AML-193 (cell line): Measurements from ENCODE around the gene ALDH4A1.
"Not testable (repeated sequence)": the region's sequence is repeated elsewhere in the genome, so short reads cannot be mapped to it uniquely, and the experiment has no call there.

Experiments used
- DNase-seq, 2 experiments: peaks; one replicate each; lab custom pipeline; 2025; lab: John Stamatoyannopoulos, UW

Gene ALDH4A1

DNA sequence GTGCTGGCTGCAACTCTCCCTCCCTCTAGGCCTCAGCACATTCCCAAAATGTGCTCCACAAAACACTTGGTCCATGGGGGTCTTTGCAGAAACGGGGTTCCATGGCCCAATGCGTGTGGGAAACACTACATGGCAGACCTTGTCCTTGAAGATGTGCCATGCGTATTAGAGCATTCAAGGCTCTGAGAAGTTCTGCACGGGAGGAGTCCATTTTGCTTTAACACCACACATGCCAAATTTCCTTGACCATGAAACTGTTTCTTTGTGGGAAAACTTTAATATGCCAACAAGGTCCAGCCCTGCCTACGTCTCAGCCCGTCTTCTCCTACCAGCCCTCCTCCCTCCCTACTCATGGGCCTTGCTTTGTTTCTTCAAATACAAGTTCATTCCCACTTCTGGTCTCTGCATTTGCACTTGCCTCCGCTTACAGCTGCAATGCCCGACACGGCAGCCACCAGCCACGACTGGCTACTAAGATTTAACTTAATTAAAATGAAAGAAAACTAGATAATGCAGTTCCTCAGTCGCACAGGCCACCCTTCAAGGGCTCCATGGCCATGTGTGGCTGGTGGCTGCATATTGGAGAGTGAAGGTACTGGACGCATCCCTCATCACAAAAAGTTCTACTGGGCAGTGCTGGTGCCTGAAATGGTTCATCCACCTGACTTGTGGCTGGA lies 23.7 kb downstream of the ALDH4A1 start:
- no peak for DNase-seq

GRCh38 chr1:18877282-18877681 lies 25.1 kb downstream of the ALDH4A1 start:
- no peak for DNase-seq

GRCh38 chr1:18876210-18876609 lies 26.1 kb downstream of the ALDH4A1 start:
- DNase-seq = no peak

- DNase-seq = no peak
Measured at GRCh38 chr1:18875796-18876128, 26.6 kb downstream of the ALDH4A1 start.

DNA sequence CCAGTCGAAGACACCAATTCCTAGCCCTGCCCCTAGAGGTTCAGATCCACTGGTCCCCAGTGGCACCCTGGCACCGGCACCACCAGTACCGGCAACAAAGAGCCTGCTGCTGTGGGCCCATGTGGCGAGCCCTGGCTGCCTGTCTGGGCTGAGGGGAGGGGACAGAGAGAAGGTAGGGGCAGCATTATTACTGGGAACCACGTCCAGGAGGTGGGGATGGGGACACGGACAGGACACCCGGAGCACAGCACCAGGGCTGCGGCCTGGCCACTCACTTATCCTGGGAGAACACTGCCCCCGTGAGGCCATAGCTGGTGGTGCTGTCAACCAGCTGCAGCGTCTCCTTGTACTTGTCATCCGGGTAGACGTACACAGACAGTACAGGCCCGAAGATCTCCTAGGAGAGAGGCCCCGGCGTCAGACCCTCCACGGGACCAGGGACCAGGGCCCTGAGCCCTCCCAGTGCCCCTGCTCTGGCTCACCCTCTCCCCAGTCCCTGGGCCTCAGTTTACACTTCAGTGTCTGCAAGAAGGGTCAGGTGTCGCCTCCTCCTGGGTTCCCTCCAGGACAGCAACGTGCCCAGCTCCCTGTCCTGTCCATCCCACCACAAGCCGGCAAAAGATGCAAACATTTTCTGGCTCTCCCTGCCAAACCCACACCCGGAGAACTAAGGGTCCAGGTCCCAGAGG lies 27.1 kb downstream of the ALDH4A1 start:
- DNase-seq = peak; percentile 30 to 52

DNA sequence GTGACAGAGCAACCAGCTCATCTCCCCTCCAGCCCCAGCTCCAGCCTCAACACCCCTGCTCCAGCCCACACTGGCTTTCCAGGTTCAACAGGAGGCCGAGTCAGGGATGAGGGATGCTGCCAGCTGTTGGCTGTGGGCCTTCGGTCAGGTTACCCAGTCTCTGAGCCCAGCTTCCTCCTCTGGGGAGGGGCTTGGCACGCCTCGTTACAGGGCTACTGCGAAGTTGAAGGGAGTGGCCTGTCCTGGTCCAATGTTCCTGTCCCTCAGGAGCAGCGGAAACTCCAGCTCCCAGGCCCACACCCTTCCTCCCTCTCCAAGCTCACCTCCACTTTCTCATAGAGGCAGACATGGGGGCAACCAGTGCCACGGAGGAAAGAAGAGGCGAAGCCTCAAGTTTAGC lies 27.8 kb downstream of the ALDH4A1 start:
- DNase-seq = no peak

- DNase-seq = no peak
Measured at GRCh38 chr1:18874036-18874435, 28.3 kb downstream of the ALDH4A1 start.

DNA sequence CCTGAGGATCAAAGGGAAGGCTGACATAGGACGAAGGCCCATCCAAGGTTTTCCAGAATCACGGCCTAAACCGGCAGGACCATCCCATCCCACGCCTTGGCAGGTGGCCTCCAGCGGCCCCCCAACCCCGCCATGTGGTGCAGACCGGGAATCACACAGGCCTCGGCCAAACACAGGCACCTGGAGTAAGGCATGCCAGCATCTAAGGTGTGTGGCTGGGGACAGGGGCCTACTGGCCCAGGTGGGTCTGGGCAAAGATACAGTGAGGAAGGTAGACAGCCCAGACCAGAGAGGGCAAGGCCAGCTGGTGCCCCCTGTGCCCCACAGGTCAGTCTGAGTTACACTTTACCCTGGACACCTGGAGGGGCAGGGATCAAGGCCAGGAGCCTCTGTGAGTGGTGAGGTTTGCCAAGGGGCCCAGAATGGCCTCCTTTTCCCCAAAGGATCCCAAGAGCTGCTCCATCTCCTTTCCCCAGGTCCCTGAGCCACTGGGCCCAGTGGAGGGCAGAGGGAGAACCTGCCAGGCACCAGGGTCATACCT lies 30.2 kb downstream of the ALDH4A1 start:
- DNase-seq = no peak

- no peak for DNase-seq
Measured at GRCh38 chr1:18871401-18872070, 30.8 kb downstream of the ALDH4A1 start.

GRCh38 chr1:18870957-18871356 lies 31.4 kb downstream of the ALDH4A1 start:
- no peak for DNase-seq

- DNase-seq = not testable (repeated sequence)
Measured at GRCh38 chr1:18870595-18870865, 31.8 kb downstream of the ALDH4A1 start.

GRCh38 chr1:18869847-18870594 lies 32.3 kb downstream of the ALDH4A1 start:
- DNase-seq = no peak

- DNase-seq = no peak
Measured at GRCh38 chr1:18868801-18869424, 33.4 kb downstream of the ALDH4A1 start.

- DNase-seq = no peak
Measured at GRCh38 chr1:18868354-18868753, 34.0 kb downstream of the ALDH4A1 start.

DNA sequence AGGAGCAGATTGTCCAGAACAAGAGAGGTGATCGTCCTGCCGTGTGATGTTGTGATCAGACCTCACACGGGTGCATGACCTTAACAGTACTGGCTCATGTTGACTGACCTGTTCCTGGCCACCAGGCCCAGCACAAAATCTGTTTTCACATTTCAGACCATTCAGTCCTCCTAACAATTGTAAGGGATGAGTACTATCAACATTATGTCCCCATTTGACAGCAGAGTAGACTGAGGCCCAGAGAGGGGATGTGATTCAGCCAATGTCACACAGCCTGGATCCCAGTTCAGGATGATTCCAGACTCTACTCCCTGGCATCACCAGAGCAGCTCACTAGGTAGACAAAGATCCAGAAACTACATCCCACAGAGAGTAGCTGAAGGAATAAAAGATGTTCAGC lies 35.5 kb downstream of the ALDH4A1 start:
- DNase-seq = no peak

- DNase-seq = no peak
Measured at GRCh38 chr1:18866314-18866713, 36.0 kb downstream of the ALDH4A1 start.

GRCh38 chr1:18865176-18865575 lies 37.2 kb downstream of the ALDH4A1 start:
- DNase-seq = no peak

- no peak for DNase-seq
Measured at GRCh38 chr1:18861590-18861989, 40.8 kb downstream of the ALDH4A1 start.

DNA sequence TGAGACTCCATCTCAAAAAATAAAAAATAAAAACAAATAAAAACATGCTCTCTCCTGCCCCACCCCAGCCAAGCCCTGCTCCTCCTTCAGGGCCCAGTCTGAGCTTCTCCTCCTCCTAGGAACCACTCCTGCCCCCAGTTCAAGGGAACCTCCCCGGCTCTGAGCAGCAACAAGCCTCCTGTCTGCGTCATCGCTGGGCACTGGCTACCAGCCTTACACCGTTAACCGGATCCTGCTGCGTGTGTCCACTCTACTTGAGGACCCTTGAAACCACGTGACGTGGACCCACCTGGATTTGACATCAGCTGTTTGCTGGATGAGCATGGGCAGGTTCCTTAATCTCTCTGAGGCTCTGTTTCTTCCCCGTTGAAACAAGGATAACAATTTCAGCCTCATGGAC lies 41.3 kb downstream of the ALDH4A1 start:
- DNase-seq = no peak

DNA sequence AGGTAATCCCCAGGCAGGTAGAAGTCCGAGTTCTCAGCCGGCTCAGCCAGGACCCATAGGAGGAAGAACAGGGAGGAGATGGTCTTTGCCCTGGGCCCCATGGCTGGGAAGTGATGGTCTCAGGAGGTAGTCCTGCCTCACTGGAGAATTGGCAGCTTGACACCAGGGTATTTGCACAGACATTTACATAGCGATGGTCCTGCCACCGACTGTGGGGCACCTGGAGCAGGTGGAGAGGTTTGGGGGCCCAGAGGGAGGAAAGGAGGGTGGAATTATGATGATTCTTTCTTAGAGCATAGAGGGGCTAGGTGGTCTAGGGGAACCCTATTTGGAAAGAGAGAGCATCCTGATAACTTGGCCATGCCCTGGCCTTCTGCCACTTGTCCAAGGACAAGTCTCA lies 42.8 kb downstream of the ALDH4A1 start, which contains the start of gene TAS1R2:
Gene TAS1R2 (minus strand): TSS at position 101 of the 400 bp plus-strand sequence. CDS start 0 bp downstream, at position 101.
- no peak for DNase-seq

DNA sequence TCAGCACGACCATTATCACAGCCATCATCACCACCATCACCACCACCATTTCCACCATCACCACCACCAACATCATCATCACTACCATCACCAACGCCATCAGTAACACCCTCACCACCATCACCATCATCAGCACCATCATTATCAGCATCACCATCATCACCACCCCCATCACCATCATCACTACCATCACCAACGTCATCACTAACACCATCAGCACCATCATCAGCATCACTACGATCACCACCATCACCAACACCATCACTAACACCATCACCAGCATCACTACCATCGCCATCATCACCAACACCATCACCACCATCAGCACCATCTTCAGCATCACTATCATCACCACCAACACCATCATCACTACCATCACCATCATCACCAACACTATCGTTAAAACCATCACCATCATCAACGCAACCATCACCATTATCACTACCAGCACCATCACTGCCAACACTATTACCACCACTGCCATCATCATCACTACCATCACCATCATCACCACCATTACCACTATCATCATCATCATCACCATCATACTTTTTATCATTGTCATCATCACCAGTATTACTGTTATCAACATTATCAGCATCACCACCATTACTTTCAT lies 44.2 kb downstream of the ALDH4A1 start:
- no peak for DNase-seq

GRCh38 chr1:18856435-18856834 lies 45.9 kb downstream of the ALDH4A1 start:
- DNase-seq = no peak
